Effector memory CD8-positive, alpha-beta T cell (primary cell): ENCODE results near the gene PTPN14.

Source experiments
- ATAC-seq: fragments of 150-1000 bp; cut with Tn5 transposase; replicated peaks from 2 replicates; pipeline ENCODE4 v1.10.0; 2021; ENCODE audit warnings: mild to moderate bottlenecking, moderate library complexity
- DNase-seq, 3 experiments: peaks; one replicate each; pipeline ENCODE4 v3.0.0; 2021
- H3K27ac Mint-ChIP-seq, 2 donors: one replicate each; pipeline ENCODE4 v1.8.0; 2022; ENCODE audit warnings: mild to moderate bottlenecking in 2 of 2, mixed read lengths in 2 of 2, moderate library complexity in 2 of 2
- H3K27me3 Mint-ChIP-seq, 2 donors: one replicate each; pipeline ENCODE4 v1.8.0; 2022; ENCODE audit warnings: mixed read lengths in 2 of 2
- H3K36me3 Mint-ChIP-seq: one replicate; pipeline ENCODE4 v1.8.0; 2022; ENCODE audit warnings: mild to moderate bottlenecking, moderate library complexity, mixed read lengths; ENCODE audit not compliant: insufficient read depth
- H3K4me1 Mint-ChIP-seq, 2 donors: one replicate each; pipeline ENCODE4 v1.8.0; 2022; ENCODE audit warnings: low read depth in 2 of 2, mixed read lengths in 2 of 2
- H3K4me3 Mint-ChIP-seq, 2 donors: one replicate each; pipeline ENCODE4 v1.8.0; 2022; ENCODE audit warnings: mild to moderate bottlenecking in 2 of 2, mixed read lengths in 2 of 2, moderate library complexity in 2 of 2
- H3K9me3 Mint-ChIP-seq, 2 donors: one replicate each; pipeline ENCODE4 v1.8.0; 2022; ENCODE audit warnings: mixed read lengths in 2 of 2

The PTPN14 gene

DNA sequence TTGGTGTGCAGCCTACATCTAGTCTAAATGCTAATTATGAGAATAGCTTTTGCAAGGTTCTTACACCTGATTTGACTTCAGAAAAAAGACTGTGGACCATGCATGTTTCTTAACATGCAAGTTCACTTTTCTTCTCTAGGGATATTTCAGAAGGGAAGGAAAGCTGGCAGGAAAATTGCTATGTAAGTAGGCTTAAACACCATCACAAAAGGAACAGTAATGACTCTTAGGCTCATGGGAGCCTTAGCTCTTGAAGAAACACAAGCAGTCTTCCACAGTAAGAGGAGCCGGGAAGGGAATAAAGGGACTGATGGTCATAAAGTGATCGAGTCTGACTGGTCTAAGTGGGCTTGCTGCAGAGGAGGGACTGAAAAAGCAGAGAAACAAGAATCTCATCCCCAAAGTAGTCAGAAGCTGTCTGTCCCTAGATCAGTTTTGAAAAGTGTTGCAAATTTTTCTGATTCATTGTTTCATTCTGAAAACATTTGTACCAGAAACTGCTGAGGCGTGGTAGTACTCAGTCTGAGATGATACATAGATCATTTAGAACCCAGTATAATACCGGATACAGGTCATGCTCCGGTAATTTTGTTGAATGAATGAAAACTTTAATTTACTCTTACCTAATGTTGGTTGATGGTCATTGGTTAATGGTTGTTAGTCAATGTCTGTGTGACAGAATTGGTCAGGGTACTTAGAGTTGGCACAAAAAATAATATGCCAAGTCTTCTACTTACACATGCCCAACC, 229.5 kb downstream of the PTPN14 start:
- Mint-ChIP-seq H3K9me3 (no peaks in the 10 kb centered on the region), H3K27me3 (no peaks in the 10 kb centered on the region), H3K36me3 (peaks cover 9% of the 10 kb centered on the region), H3K27ac (peak overlapping the region in 1 of 2 donors; percentile 44), H3K4me3 (no peak overlapping the region), H3K4me1 (peaks cover 0 to 2% of the 10 kb centered on the region in 2 donors)
- ATAC-seq (no peak), DNase-seq (no peak)

DNA sequence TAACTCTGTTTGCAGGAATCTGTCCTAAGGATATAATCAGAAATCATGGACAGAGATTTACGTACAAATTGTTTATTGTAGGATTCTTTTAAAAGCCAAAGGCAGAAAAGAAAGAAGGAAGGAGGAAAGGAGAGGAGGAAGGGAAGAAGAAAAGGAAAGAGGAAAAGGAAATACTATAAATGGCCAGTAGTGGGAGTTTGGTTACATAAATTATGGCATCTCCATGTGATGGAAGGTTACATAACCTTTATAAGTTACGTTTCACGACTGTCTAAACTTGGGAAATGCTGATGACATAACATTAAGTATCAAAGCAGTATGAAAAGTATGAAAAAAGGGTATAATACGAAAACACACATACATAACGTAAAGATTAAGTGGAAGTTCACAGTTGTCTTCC, 231.5 kb downstream of the PTPN14 start:
- no peak overlapping the region for H3K4me3 Mint-ChIP-seq
- no peaks in the 10 kb centered on the region for H3K4me1 Mint-ChIP-seq
- no peaks in the 10 kb centered on the region for H3K9me3 Mint-ChIP-seq
- ATAC-seq: no peak
- peak overlapping the region in 1 of 2 donors; percentile 22 for H3K27ac Mint-ChIP-seq
- peaks cover 7% of the 10 kb centered on the region for H3K36me3 Mint-ChIP-seq
- no peaks in the 10 kb centered on the region for H3K27me3 Mint-ChIP-seq
- DNase-seq: no peak

DNA sequence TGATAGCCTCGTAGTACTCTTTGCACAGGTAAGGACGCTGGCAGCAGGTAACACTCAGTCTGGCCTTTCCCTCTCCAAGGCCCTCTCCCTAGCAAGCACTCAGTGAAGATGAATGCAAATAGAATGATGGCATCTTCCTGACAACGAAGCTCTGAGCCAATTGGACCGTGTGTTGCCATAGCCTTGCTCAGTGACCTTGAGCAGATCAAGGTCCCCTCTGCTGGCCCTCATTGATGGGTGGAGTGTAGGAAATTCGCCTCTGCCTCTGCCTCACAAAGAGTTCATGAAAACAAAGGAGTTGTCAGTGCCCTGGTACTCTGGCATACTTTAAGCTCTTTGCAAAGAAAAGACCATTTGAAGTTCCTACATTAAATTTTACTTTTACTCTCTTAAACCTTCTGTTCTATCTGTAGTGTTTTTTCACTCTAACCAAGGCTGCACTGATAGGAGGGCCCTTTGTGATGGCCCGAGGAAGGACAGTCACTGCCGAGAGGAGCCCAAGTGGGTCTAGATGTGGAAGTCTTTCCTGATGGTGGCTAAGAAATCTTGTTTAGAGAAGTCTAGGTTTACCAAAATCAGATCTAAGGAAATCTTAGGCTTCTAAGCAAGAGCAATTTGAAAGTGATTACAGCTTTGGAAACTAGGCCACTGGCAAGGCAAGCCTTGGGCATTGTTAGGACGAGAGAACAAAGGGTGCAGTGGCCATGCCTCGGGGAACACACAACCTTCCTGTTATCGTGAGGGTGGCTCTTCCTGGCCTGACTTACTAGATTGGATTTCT, 232.3 kb downstream of the PTPN14 start:
- no peak for DNase-seq
- no peaks in the 10 kb centered on the region for H3K27me3 Mint-ChIP-seq
- ATAC-seq: no peak
- peaks cover 7% of the 10 kb centered on the region for H3K36me3 Mint-ChIP-seq
- peak overlapping the region in 1 of 2 donors; percentile 22 for H3K27ac Mint-ChIP-seq
- H3K4me1 Mint-ChIP-seq: no peaks in the 10 kb centered on the region
- no peak overlapping the region for H3K4me3 Mint-ChIP-seq
- H3K9me3 Mint-ChIP-seq: no peaks in the 10 kb centered on the region

DNA sequence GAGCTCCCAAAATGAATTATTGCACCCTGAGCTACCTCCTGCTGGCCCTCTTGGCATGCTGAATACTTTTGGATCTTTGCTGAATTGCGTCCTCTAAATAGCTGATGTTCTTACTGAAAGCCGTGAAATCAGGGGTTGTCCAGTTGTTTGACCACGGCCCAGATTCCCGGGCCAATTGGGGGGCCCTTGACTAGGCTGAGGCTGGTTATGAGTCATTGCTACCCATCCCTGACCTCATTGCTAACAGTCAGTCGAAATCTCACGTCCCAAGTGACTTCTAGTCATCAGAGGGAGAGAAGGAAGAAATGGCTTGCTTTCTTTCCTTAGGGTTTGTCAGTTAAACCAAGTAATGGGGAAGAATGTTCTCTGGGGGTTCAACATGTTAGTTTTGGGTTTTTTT, 233.0 kb downstream of the PTPN14 start:
- H3K9me3 Mint-ChIP-seq: no peaks in the 10 kb centered on the region
- ATAC-seq (no peak), DNase-seq (no peak)
- no peak overlapping the region for H3K4me3 Mint-ChIP-seq
- H3K4me1 Mint-ChIP-seq: peaks cover 0 to 4% of the 10 kb centered on the region in 2 donors
- peaks cover 10% of the 10 kb centered on the region for H3K36me3 Mint-ChIP-seq
- peak overlapping the region in 1 of 2 donors; percentile 22 for H3K27ac Mint-ChIP-seq
- no peaks in the 10 kb centered on the region for H3K27me3 Mint-ChIP-seq

DNA sequence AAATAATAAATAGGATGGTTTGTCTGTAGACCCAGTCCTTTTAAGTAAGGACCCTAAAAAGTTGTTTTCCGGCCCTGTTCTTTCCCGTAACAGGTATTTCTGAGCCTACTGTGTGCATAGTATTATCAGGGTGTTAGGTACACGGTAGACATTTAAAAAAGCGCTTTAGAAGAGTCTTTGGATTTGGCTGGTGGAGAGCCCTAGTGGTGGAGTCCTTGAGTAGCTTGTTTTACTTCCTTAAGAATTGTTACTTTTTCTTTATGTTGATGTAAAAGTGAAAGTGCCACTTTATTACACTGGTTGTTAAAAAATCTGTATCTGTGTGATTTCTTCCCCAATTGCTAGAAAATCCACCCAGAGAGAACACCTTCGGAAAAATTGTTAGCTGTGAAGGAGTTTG, 233.7 kb downstream of the PTPN14 start:
- DNase-seq (no peak), ATAC-seq (no peak)
- Mint-ChIP-seq H3K4me1 (peaks cover 0 to 5% of the 10 kb centered on the region in 2 donors), H3K27ac (peak overlapping the region in 1 of 2 donors; percentile 22), H3K36me3 (peaks cover 10% of the 10 kb centered on the region), H3K9me3 (no peaks in the 10 kb centered on the region), H3K27me3 (no peaks in the 10 kb centered on the region), H3K4me3 (no peak overlapping the region)

DNA sequence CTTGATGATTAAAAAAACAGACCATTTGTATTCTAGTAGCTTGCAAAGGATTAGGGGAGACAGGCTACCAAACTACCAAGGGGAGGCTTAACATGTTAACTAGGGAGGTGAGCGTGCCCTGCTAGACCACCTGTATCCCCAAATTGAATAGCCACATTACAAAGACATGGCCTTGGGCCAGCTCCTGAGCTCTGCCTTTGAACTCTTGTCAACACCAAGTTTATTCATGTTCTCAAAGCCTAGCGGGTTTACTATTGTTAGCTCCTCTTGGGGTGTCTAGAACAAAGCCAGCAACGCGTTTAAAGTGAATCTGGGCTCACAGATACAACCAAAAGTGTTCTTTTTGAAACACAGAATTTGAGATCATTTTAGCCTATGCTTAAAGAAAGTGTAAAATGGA, 234.1 kb downstream of the PTPN14 start:
- H3K4me1 Mint-ChIP-seq: peaks cover 2 to 7% of the 10 kb centered on the region in 2 donors
- no peak for DNase-seq
- no peaks in the 10 kb centered on the region for H3K27me3 Mint-ChIP-seq
- no peak overlapping the region for H3K4me3 Mint-ChIP-seq
- no peak overlapping the region for H3K27ac Mint-ChIP-seq
- peaks cover 7% of the 10 kb centered on the region for H3K36me3 Mint-ChIP-seq
- H3K9me3 Mint-ChIP-seq: no peaks in the 10 kb centered on the region
- no peak for ATAC-seq

DNA sequence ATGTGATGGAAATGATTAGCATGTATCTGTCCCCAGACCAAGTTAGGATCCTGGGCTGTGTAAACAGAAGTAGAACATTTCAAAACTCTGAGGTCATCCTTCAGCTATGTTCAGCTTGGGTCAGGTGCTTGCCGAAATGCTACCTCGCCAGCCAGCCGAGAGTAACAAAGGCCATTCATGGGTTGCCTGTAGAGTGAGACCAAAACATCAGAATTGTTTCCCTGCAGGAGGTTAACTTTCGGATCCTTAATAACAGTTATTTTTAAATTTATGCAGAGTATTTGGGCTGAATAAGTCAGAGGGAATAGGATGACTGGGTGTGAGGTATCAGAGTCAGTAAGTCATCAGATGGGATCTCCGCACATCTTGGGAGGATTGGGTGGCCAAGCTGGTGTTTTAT, 234.8 kb downstream of the PTPN14 start:
- H3K9me3 Mint-ChIP-seq: no peaks in the 10 kb centered on the region
- H3K4me3 Mint-ChIP-seq: no peak overlapping the region
- peaks cover 6% of the 10 kb centered on the region for H3K36me3 Mint-ChIP-seq
- peak overlapping the region in 1 of 2 donors; percentile 41 for H3K27ac Mint-ChIP-seq
- H3K27me3 Mint-ChIP-seq: no peaks in the 10 kb centered on the region
- peaks cover 2 to 11% of the 10 kb centered on the region in 2 donors for H3K4me1 Mint-ChIP-seq
- no peak for ATAC-seq
- DNase-seq: no peak

DNA sequence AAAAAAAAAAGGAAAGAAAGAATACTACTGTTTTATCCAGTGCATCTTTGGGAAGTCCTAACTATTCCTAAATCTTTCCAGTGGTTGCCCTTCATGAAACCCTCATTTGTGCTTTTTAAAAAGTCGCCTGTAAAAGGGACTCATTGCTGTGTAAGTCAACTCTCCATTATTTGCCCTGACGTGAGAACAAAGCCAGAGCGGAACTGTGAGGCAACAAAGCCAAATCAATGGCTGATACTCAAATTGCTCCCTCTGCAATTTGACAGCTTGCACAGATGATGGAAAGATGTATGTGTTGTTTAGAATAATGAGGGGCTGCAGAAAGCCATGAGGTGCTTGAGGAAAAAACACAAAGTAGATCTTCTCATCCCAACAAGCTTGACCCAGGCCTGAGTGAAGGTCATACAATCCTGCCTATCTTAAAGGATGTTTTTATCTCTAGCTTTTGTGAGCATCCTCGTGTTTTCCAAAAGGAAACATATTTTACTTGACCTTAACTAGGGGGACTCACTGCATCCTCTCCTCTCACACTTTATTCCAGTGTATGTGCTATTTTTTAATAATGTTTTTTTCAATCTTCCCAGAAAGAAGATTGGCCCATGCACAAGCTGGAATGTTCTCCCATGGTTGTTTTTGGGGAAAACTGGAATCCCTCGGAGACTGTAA, 237.1 kb downstream of the PTPN14 start:
- H3K27ac Mint-ChIP-seq: peak overlapping the region in 1 of 2 donors; percentile 85
- H3K36me3 Mint-ChIP-seq: peaks cover 6% of the 10 kb centered on the region
- H3K4me1 Mint-ChIP-seq: peaks cover 12 to 28% of the 10 kb centered on the region in 2 donors
- H3K27me3 Mint-ChIP-seq: no peaks in the 10 kb centered on the region
- H3K4me3 Mint-ChIP-seq: no peak overlapping the region
- no peaks in the 10 kb centered on the region for H3K9me3 Mint-ChIP-seq
- no peak for ATAC-seq
- DNase-seq: no peak

DNA sequence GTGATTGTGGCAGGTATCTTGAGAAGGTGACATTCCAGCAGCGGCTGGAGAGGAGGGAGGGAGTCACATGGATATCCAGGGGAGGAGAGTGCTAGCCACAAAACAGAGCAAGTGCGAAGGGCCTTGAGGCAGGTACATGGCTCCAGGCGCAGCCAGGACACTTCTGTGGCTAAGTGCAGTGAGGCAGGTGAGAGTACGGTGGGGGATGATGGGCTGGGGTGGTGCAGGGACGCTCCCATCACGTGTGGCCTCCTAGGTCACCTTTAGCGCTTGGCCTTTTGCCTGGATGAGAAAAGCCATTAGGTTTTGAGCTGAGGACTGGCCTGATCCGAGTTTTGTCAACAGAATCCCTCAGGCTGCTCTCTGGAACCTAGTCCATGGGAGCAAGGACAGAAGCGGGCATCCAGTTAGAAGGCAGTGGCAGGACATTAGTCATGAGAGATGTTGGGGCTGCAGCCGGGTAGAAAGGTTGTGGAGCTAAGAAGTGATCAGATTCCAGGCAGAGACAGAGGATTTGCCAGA, 238.8 kb downstream of the PTPN14 start:
- H3K4me1 Mint-ChIP-seq: peaks cover 22 to 42% of the 10 kb centered on the region in 2 donors
- no peak for ATAC-seq
- H3K4me3 Mint-ChIP-seq: no peak overlapping the region
- H3K36me3 Mint-ChIP-seq: peaks cover 6% of the 10 kb centered on the region
- peak overlapping the region in 1 of 2 donors; percentile 64 for H3K27ac Mint-ChIP-seq
- H3K9me3 Mint-ChIP-seq: no peaks in the 10 kb centered on the region
- H3K27me3 Mint-ChIP-seq: no peaks in the 10 kb centered on the region
- no peak for DNase-seq

DNA sequence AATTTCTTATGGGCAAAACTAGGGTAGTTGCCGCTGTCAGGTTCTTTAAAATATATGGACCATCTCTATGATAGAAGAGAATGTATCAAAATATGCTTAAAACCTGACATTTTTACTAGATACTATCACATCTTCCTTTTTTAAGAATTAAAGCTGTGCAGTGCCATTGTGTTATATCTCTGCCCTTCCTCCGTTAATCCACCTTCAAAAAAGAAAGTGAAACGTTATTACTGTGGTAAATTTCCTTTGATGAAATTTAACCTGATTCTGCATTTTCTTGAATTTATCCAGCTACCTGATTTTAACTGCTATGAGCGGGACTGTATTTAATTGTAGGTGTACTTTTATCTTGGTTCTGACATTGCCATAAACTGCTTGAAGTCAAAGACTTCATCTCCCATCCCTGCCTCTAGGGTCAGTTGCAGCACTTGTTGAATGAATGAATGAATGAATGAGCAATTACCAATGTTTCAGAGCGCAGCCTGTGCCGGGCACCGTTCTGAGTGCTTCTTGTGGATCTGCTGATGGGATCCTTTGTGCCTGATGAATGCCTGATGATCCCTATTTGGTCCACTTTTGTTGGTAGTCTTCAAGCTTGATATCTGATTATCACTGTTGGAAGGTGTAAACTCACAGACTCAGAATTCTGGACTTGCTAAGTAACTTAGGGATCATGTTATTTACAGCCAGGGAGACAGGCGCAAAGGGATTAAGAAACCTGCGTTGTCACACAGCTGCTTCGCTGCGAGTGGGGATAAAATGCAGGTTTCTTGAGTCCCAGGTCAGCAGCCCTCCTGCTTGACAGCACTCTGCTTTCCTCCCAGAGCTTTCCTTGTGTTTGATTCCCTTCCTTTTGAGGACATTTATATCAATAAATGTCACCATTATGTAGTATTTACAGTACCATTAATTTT, 240.4 kb downstream of the PTPN14 start:
- Mint-ChIP-seq H3K27me3 (no peaks in the 10 kb centered on the region), H3K4me3 (peak overlapping the region; percentile 65 to 77), H3K36me3 (peaks cover 9% of the 10 kb centered on the region), H3K4me1 (peaks cover 22 to 47% of the 10 kb centered on the region in 2 donors), H3K27ac (peak overlapping the region in 1 of 2 donors; percentile 15), H3K9me3 (no peaks in the 10 kb centered on the region)
- ATAC-seq (peak; percentile 40), DNase-seq (no peak)

DNA sequence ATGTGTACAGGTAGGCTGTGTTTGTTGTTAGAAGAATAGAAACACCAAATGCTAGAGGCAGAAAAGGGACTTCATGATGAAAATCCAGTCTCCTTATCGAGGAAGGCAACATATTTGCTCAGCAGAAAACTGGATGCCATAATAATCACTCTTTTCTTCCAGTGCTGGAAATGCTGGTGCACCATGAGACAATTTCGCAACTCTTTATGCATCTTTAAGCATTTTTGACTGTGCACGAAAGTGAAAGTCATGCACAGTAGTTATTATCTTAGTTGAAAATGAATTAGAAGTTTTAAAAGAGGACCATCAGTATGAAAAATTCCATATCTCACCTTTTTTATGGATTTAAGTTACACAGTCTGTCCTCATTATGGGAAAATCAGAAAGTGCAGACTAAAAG, 241.4 kb downstream of the PTPN14 start:
- no peak for DNase-seq

DNA sequence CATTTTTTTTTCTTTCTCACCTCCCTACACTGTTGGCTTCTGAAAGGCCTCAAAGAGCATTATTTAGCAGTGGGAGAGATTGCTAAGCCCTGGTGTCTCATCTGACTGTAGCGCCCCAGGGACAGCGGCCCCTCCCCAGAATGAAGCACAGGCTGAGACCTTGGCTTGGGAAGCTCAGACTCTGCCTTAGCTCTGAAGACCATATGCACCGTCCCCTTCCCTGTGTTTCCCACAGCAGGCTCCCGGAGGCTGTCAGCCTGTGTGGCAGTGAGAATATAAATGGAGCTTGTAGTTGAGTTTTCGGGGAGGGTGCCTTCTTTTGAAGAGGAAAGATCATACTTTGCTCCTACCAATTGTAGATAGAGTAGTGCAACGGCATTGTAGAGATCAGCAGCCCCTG, 245.1 kb downstream of the PTPN14 start:
- H3K36me3 Mint-ChIP-seq: peaks cover 3% of the 10 kb centered on the region
- H3K27me3 Mint-ChIP-seq: no peaks in the 10 kb centered on the region
- ATAC-seq (no peak), DNase-seq (no peak)
- H3K4me3 Mint-ChIP-seq: no peak overlapping the region
- H3K4me1 Mint-ChIP-seq: peaks cover 27 to 45% of the 10 kb centered on the region in 2 donors
- no peaks in the 10 kb centered on the region for H3K9me3 Mint-ChIP-seq
- peak overlapping the region in 1 of 2 donors; percentile 79 for H3K27ac Mint-ChIP-seq

More for the DNA sequence above, 241.4 kb downstream of the PTPN14 start:
- Mint-ChIP-seq H3K36me3 (peaks cover 6% of the 10 kb centered on the region), H3K4me3 (peak overlapping the region; percentile 45 to 77), H3K27ac (peak overlapping the region in 1 of 2 donors; percentile 0), H3K27me3 (no peaks in the 10 kb centered on the region), H3K9me3 (no peaks in the 10 kb centered on the region), H3K4me1 (peaks cover 22 to 47% of the 10 kb centered on the region in 2 donors)
- no peak for ATAC-seq
